ENCODE data around the gene ZBTB21.
"Not testable (repeated sequence)": the region's sequence is repeated elsewhere in the genome, so short reads cannot be mapped to it uniquely, and the experiment has no call there.

ZBTB21 gene

GRCh38 chr21:41966872-41967621 lies 43.1 kb downstream of the ZBTB21 start:
- DNase-seq (ENCODE audit: low spot score): no peak

DNA sequence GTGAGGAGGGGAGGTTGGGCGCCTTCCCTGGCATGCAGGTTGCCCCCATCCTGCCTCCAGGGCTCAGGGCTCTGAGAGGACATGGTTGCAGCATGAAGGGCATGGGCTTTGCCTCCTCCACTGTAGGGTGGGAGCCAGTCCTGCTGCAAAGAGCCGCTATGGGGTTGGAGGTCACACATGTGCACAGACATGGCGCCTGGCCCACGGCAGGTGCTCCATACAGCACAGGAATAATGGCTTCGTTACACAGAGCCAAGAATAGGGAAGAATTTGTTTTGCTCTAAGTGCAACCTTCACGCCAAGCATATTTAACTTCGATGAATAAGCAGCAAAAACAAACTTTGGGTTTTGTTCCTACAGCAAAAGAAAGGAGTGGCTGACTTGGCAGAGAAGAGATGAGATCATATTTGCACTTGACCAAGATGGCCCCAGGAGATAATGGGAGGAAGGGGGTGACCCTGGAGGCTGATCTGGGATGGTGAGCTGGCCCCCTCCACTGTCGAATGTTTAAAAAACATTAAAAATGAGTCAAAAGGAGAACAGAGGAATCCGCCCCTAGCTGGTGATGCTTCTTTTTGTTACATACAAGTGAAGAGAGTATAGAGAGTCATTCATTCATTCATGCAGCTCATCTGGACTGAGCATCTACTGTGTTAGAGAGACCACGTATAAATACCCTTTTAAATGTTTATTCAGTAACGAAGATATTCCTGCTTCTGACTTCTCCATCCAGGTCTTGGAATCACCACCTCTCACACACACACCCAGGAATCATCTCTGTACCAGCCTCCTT lies 43.9 kb downstream of the ZBTB21 start:
- DNase-seq (ENCODE audit: low spot score): no peak

DNA sequence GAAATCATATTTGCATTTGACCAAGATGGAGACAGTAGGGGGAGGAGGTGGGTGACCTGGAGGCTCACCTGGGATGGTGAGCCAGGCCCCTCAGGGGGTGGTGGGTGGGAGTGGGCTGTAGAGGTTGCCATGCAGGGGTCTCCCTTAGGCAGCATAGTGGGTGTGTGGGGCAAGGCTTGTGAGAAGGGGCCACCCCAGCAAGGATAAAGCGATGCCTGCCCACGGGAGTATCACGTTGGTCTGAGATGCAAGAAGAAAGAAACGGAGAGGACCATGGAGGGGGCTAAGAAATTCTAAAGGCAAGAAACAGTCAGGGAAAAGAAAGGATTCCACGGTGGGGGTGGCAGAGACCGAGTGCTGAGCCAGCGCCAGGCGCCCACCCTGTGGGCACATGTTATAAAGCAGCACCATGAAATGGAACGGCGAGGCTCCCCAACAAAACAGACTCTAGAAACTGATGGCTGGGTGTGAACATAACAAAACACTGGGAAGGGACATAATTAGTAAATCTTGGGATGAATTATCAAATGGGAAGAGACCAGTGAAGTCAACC lies 44.6 kb downstream of the ZBTB21 start:
- DNase-seq (ENCODE audit: low spot score): no peak

- no peak for DNase-seq (ENCODE audit: low spot score)
Measured at GRCh38 chr21:41965045-41965444, 45.1 kb downstream of the ZBTB21 start.

DNA sequence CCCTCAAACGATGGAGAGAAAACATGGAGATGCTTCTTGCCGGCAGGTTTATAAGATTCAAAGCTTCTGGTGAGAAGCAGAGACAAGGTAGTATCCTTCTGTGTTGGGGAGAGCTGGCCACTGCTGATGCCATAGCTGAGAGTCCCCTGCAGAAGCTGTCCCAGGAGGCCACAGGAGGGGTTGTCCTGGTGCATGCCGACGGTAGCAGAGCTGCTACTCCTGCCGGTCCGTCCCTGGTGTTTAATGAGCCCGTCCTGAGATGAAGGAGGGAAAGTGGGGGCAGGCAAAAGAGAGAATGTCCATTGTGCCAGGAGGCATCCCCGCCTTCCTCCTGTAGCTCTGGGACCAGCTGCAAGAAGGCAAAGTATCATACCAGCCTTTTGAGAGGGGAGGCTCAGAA lies 46.0 kb downstream of the ZBTB21 start:
- no peak for DNase-seq (ENCODE audit: low spot score)

DNA sequence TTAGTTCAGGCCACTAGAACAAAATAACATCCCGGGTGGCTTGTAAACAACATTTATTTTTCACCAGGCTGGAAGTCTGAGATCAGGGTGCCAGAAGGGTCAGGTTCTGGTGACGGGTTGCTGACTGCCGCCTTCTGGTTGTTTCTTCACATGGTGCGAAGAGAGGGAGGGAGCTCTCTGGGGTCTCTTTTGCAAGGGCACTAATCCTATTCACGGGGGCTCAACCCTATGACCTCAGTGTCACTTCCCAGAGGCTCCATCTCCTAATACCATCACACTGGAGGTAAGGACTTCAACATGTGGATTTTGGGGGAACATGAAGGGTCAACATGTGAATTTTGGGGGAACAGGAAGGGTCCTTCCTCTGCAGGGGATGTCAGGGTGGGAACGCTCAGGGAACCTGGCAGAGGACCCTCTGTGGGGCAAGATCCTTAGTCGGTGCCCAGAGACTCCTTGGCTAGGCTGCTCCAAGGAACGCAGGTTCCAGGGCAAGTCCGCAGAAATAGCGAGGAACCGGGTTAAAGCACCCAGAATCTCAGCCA lies 47.7 kb downstream of the ZBTB21 start:
- no peak for DNase-seq (ENCODE audit: low spot score)

GRCh38 chr21:41961753-41962152 lies 48.4 kb downstream of the ZBTB21 start:
- DNase-seq (ENCODE audit: low spot score): no peak

- no peak for DNase-seq (ENCODE audit: low spot score)
Measured at GRCh38 chr21:41961282-41961701, 48.9 kb downstream of the ZBTB21 start.

DNA sequence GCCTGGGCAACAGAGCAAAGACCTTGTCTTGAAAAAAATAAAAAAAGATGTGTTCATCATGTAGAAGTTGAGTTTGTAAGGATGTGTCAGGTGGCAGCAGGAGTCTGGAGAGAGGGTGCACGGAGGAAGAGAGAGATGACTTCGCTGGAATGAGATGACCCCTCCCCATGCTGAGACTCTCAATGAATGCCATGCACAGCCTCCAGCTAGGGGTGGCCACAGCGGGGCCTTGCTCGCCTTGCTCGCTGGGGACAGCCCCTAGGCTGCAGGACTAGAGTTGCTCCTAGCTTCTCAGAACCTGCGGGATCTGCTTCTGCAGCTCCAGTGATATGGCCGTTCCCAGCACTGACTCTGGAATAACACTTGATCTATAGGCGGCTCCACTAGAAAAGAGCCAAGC lies 49.8 kb downstream of the ZBTB21 start:
- DNase-seq (ENCODE audit: low spot score): no peak

DNA sequence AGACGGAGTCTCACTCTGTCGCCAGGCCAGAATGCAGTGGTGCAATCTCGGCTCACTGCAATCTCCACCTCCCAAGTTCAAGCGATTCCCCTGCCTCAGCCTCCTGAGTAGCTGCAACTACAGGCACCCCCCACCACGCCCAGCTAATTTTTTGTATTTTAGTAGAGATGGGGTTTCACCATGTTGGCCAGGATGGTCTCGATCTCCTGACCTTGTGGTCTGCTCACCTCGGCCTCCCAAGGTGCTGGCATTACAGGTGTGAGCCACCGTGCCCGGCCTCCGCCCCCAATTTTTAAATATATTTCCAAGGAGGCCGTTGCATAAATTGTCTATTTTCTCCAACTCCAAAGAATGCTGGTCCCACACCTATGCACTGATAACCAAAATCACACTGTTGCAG lies 50.5 kb downstream of the ZBTB21 start:
- not testable (repeated sequence) for DNase-seq (ENCODE audit: low spot score)

GRCh38 chr21:41958886-41959563 lies 51.1 kb downstream of the ZBTB21 start:
- no peak for DNase-seq (ENCODE audit: low spot score)

GRCh38 chr21:41957991-41958766 lies 52.0 kb downstream of the ZBTB21 start:
- DNase-seq (ENCODE audit: low spot score): no peak

- DNase-seq (ENCODE audit: low spot score): no peak
Measured at GRCh38 chr21:41956926-41957729, 53.0 kb downstream of the ZBTB21 start.

DNA sequence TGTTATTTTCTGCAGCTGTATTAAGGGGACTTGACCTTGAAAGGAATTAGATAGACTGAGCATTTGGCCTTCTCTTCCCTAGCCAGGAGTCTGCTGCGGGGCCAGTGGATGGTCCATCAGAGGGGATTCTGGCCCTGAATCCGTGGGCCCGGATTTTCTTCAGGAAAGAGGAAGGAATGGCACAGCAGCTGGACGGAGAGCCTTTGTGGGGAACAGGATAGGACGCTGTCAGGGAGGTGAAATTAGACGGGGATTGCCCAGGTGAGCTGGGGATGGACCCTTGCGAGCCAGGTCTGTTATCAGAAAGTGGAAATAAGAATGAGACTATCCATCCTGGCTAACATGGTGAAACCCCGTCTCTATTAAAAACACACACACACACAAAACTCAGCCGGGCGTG lies 54.6 kb downstream of the ZBTB21 start:
- DNase-seq (ENCODE audit: low spot score): no peak

- DNase-seq (ENCODE audit: low spot score): no peak
Measured at GRCh38 chr21:41954654-41955499, 55.3 kb downstream of the ZBTB21 start.

- no peak for DNase-seq (ENCODE audit: low spot score)
Measured at GRCh38 chr21:41953831-41954653, 56.1 kb downstream of the ZBTB21 start, which contains the start of gene C2CD2. Gene C2CD2, minus strand, starts transcription at chr21:41954018. Its CDS starts 370 bp downstream, at chr21:41953648.

- no peak for DNase-seq (ENCODE audit: low spot score)
Measured at GRCh38 chr21:41953249-41953830, 56.8 kb downstream of the ZBTB21 start.

DNA sequence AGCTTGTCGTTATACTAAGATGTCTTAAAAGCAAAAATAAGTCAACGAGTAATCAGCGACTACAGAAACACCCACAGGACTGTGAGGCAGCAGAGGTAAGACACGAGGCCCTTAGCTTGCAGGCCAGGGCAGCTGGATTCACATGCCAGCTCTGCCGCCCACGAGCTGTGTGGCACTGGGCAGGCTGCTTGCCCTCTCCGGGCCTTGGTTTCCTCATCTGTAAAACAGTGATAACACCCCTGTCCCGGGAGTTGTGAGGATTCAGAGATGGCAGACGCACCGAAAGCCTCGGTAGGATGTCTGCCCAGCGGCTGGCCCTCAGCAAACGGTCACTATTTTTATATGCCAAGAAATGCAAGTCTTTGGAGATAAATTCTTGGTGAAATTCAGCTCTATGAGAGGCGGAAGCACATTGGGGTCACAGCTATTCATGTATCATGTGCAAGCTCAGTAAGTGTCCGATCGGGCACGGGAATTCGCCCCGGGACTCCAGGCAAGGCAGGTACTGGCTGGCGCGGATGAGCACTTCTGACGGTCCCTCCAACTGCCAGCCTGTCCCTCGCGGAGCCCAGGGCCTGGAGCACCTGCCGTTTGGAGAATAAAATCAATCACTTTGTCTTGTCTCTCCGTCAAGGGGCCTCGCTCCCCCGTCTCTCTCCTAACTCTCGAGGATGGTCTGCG lies 57.5 kb downstream of the ZBTB21 start:
- no peak for DNase-seq (ENCODE audit: low spot score)

Measured in pons (tissue), 1 donor.